Keratinocyte (primary cell): ENCODE results near the gene IDS.

Source experiments
- CTCF ChIP-seq, 3 experiments: IDR thresholded peaks in 1 of 3; conservative IDR thresholded peaks in 1 of 3; optimal IDR thresholded peaks in 1 of 3; 2 replicates in 2 of 3; 3 replicates in 1 of 3; pipeline versions ENCODE3 to v1.5.1; 2011; ENCODE audit warnings: low read length in 3 of 3, mild to moderate bottlenecking in 3 of 3, moderate library complexity in 2 of 3, control low read depth in 1 of 3, inconsistent platforms in 1 of 3; ENCODE audit not compliant: insufficient read depth in 2 of 3; ENCODE audit errors: extremely low read depth in 1 of 3
- EZH2 ChIP-seq: IDR thresholded peaks from one replicate; pipeline ENCODE4 v1.6.1; 2012; ENCODE audit warnings: inconsistent platforms, mild to moderate bottlenecking, low read length, moderate library complexity

- no peak for TF ChIP-seq CTCF (optimal IDR thresholded peaks at IDR 0.05 in 1 of 3, IDR thresholded peaks at IDR 0.05 in 1 of 3, conservative IDR thresholded peaks at IDR 0.05 in 1 of 3; ENCODE audit: extremely low read depth in 1 of 3, insufficient read depth in 2 of 3, low read length in 3 of 3)
- no peak for TF ChIP-seq EZH2
Observed at GRCh38 chrX:149455934-149456333, 49.2 kb downstream of the IDS start.
